Urinary bladder (tissue), 4 donors: Measurements from ENCODE around the gene ZNF827. TPM values are rescaled to one million over a fixed set of nuclear protein-coding genes. Genes with fewer than 3 reads are reported as not detected.

Experiments
- DNase-seq: peaks from one replicate; pipeline ENCODE4 v3.0.0-alpha.2; 2015; ENCODE audit errors: extremely low spot score
- H3K27ac ChIP-seq: one replicate; pipeline ENCODE4 v1.5.1; 2013; ENCODE audit warnings: low read depth, mild to moderate bottlenecking, moderate library complexity
- H3K36me3 ChIP-seq: one replicate; pipeline ENCODE4 v1.6.1; 2013; ENCODE audit warnings: mild to moderate bottlenecking, moderate library complexity; ENCODE audit not compliant: insufficient read depth
- H3K4me1 ChIP-seq: one replicate; pipeline ENCODE4 v1.6.1; 2013; ENCODE audit warnings: mild to moderate bottlenecking, moderate library complexity; ENCODE audit not compliant: insufficient read depth
- H3K4me3 ChIP-seq: one replicate; pipeline ENCODE4 v1.5.1; 2013; ENCODE audit warnings: low read depth, low read length
- WGBS: extraction: QIAGEN DNeasy Blood & Tissue Kit; methylation state at CpG from one replicate; pipeline ENCODE4 v1.1.7; 2013; 5-methylcytosine and 5-hydroxymethylcytosine counted together
- polyA plus RNA-seq: library from polyadenylated mRNA; stranded (reverse); fragments of 200-250 nt; gene quantifications from one replicate; pipeline ENCODE4 v1.2.3, GENCODE V29; 2013
- total RNA-seq: library from RNA; depleted of rRNA; stranded (reverse); fragments of >200 nt; gene quantifications from one replicate; pipeline ENCODE4 v1.2.3, GENCODE V29; 2014
- donor health status: healthy with polysubstance abuse.
- donor health status: healthy.

The ZNF827 gene
- total and polyA plus RNA-seq, 2 donors: 13.0 to 20.2 TPM

GRCh38 chr4:145927030-145927429 is 11.6 kb downstream of the ZNF827 start:
- Histone ChIP-seq H3K27ac (no peak overlapping the region), H3K4me1 (peaks cover under 1% of the 10 kb centered on the region), H3K36me3 (no peaks in the 10 kb centered on the region), H3K4me3 (no peak overlapping the region)
- DNase-seq: no peak
- 87% methylated on average over 7 of the region's 7 CpGs for WGBS

DNA sequence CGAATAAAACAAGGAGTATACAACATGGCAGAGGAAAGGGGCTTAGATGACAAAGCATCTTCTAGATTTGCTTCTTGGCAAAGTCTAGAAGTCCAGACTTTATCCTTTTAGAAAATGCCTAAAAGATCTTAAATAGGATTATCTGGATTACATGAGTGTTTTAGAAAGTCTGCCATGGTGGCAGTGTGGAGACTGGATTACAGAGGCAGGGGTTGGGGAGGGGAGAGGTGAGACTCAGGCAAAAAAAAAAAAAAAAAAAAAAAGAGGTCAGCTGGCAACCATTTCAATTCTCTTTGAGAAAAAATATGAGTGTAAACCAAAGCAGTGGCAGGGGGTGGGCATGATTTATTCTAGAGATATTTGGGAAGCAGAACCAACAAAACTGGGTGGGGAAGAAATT is 17.4 kb downstream of the ZNF827 start:
- Histone ChIP-seq H3K36me3 (no peaks in the 10 kb centered on the region), H3K27ac (no peak overlapping the region), H3K4me3 (no peak overlapping the region), H3K4me1 (peaks cover 2% of the 10 kb centered on the region)
- DNase-seq: no peak
- 51% methylated on average over 1 of the region's 1 CpG for WGBS

GRCh38 chr4:145920205-145920604 is 18.4 kb downstream of the ZNF827 start:
- no peak overlapping the region for H3K4me3 ChIP-seq
- H3K36me3 ChIP-seq: no peaks in the 10 kb centered on the region
- H3K27ac ChIP-seq: no peak overlapping the region
- 67% methylated on average over 8 of the region's 8 CpGs for WGBS
- peaks cover 2% of the 10 kb centered on the region for H3K4me1 ChIP-seq
- DNase-seq: no peak

- Histone ChIP-seq H3K36me3 (no peaks in the 10 kb centered on the region), H3K27ac (no peak overlapping the region), H3K4me1 (no peaks in the 10 kb centered on the region), H3K4me3 (no peak overlapping the region)
- DNase-seq: no peak
- WGBS: 97% methylated on average over 2 of the region's 2 CpGs
These were observed 26.2 kb downstream of the ZNF827 start for GRCh38 chr4:145912376-145912775.

GRCh38 chr4:145909773-145910172 is 28.9 kb downstream of the ZNF827 start:
- Histone ChIP-seq H3K27ac (no peak overlapping the region), H3K4me1 (no peaks in the 10 kb centered on the region), H3K4me3 (peak overlapping the region; percentile 2), H3K36me3 (no peaks in the 10 kb centered on the region)
- WGBS: 28% methylated on average over 12 of the region's 12 CpGs
- DNase-seq: no peak

GRCh38 chr4:145909281-145909715 is 29.3 kb downstream of the ZNF827 start:
- peak overlapping the region; percentile 2 for H3K4me3 ChIP-seq
- peak; percentile 51 for DNase-seq
- no peak overlapping the region for H3K27ac ChIP-seq
- H3K36me3 ChIP-seq: no peaks in the 10 kb centered on the region
- WGBS: 56% methylated on average over 7 of the region's 7 CpGs
- H3K4me1 ChIP-seq: no peaks in the 10 kb centered on the region

- WGBS: 45% methylated on average over 3 of the region's 3 CpGs
- no peak for DNase-seq
- no peak overlapping the region for H3K27ac ChIP-seq
- no peak overlapping the region for H3K4me3 ChIP-seq
- no peaks in the 10 kb centered on the region for H3K4me1 ChIP-seq
- H3K36me3 ChIP-seq: no peaks in the 10 kb centered on the region
These were observed 30.8 kb downstream of the ZNF827 start for GRCh38 chr4:145907812-145908211.

GRCh38 chr4:145907390-145907789 is 31.2 kb downstream of the ZNF827 start:
- no peak overlapping the region for H3K27ac ChIP-seq
- 65% methylated on average over 4 of the region's 4 CpGs for WGBS
- H3K36me3 ChIP-seq: no peaks in the 10 kb centered on the region
- H3K4me3 ChIP-seq: no peak overlapping the region
- no peak for DNase-seq
- H3K4me1 ChIP-seq: no peaks in the 10 kb centered on the region

DNA sequence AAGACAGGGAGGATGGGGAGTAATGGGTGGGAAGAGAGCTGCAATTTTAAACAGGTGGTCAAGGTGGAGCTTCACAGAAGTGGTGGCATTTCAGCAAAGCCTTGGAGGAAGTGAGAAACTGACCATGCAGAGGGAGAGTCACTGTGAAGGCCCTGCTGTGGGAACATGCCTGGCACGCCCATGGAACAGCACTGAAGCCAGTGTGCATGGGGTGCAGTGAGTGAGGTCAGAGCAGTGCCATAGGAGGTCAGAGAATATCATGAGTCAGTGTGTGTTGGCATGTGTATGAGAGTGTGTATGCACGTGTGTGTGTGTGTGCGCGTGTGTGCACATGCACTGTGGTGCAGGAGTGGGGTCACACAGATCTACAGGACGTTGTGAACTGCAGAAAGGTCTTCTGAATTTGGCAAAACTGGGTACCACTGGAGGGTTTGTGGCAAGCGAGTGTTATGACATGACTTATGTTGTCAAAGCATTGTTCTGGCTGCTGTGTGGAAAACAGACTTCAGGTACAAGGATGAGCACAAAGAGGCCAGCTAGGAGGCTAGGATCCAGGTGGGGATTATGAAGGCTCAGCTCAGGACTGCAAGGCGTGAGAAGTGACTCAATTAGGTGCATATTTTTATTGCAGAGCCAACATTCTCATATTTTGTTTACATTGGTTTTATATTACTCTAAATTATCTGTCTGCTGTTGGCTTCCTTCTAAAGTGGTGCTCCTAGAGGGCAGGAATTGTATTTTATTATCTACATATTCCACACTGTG is 34.0 kb downstream of the ZNF827 start:
- H3K4me1 ChIP-seq: no peaks in the 10 kb centered on the region
- 89% methylated on average over 7 of the region's 7 CpGs for WGBS

DNA sequence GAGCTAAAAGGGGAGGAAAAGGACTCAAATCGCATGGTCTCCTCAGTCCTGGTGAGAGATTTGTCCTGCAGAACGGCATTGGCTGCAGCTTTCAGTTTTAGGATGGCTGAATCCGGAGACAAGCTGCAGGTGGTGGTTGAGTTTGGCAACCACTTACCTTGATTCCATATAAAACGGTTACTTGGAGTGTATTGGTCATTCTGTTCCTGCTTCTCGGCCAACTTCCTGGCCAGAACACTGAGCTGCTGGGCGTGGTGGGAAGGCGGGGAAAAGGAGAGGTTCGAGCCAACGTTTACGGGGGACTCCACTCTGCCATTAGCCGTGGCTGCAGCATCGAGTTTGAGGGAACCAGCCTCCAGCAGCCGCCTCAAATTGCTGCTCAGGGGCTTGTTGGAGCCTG is 36.1 kb downstream of the ZNF827 start:
- 95% methylated on average over 13 of the region's 13 CpGs for WGBS
- no peaks in the 10 kb centered on the region for H3K4me1 ChIP-seq
- H3K36me3 ChIP-seq: peaks cover 5% of the 10 kb centered on the region
- no peak overlapping the region for H3K4me3 ChIP-seq
- no peak overlapping the region for H3K27ac ChIP-seq
- no peak for DNase-seq

More for the DNA sequence above, 34.0 kb downstream of the ZNF827 start:
- Histone ChIP-seq H3K27ac (no peak overlapping the region), H3K4me3 (no peak overlapping the region), H3K36me3 (peaks cover 4% of the 10 kb centered on the region)
- no peak for DNase-seq

DNA sequence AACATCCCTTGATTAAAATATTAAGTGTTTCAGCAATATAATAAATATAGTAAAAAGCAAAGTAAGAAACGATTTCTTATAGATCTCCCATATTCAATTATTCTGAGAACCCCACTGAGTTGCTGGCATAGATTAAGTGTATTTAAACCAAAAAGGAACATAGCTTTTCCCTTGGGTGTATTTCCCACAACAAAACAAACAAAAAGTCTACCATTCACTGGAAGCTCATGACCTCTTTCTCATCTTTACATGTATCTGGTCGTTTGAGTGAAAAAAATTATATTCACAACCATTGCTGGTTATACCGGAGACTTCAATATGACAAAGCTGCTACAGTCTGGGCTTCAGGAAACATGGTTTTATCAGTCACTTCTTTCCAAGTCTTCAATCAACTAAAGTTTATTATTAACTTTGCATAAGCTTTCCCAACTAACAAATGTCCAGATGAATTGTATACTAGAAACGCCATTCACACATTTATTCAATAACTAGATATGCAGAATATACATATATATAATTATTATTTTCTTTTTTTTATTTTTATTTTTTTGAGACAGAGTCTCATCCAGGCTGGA is 38.6 kb downstream of the ZNF827 start:
- no peak for DNase-seq
- Histone ChIP-seq H3K4me3 (no peak overlapping the region), H3K4me1 (no peaks in the 10 kb centered on the region), H3K27ac (no peak overlapping the region), H3K36me3 (peaks cover 5% of the 10 kb centered on the region)
- WGBS: 73% methylated on average over 4 of the region's 4 CpGs

DNA sequence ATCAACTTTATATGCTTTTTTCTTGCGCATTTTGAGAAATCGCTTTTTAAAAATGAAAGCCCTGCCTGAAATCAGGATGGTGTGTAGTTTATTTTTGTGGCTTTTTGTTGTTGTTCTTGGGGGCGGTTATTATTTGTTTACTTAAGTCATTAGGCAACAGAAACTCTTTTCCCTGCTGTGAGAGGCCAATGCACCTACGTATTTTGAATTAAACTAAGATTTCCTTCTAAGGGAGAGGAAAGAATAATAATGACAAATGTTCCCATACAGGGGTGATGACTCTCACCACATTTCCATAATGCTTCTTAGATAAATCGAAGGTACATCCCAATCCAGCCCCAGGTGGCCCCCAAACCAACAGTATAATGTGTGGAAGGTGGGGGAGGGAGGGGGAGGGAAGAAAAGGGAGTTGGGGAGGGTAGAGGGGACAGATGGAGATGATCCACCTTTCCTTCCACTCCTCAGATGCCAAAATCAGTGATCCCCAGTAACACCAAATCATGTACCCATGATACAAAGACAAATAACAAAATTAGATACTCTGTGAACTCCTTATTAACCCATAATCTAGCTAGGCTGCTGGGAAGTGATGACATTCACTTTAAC is 39.6 kb downstream of the ZNF827 start:
- WGBS: 79% methylated on average over 5 of the region's 5 CpGs
- H3K4me1 ChIP-seq: no peaks in the 10 kb centered on the region
- H3K36me3 ChIP-seq: peaks cover 5% of the 10 kb centered on the region
- peak overlapping the region; percentile 16 for H3K27ac ChIP-seq
- no peak overlapping the region for H3K4me3 ChIP-seq
- no peak for DNase-seq

- no peak overlapping the region for H3K27ac ChIP-seq
- 76% methylated on average over 7 of the region's 7 CpGs for WGBS
- no peaks in the 10 kb centered on the region for H3K4me1 ChIP-seq
- peaks cover 5% of the 10 kb centered on the region for H3K36me3 ChIP-seq
- no peak for DNase-seq
- H3K4me3 ChIP-seq: no peak overlapping the region
These were observed 40.2 kb downstream of the ZNF827 start for GRCh38 chr4:145898466-145898865.

GRCh38 chr4:145895056-145895455 is 43.6 kb downstream of the ZNF827 start:
- no peak overlapping the region for H3K4me3 ChIP-seq
- H3K36me3 ChIP-seq: peaks cover 2% of the 10 kb centered on the region
- 98% methylated on average over 3 of the region's 3 CpGs for WGBS
- H3K4me1 ChIP-seq: no peaks in the 10 kb centered on the region
- H3K27ac ChIP-seq: no peak overlapping the region
- no peak for DNase-seq
